ENCODE data around the gene ATP6V1G1. TPM values are rescaled to one million over a fixed set of nuclear protein-coding genes. Genes with fewer than 3 reads are reported as not detected.
A peak's percentile ranks its signal among the peaks of the same experiment; 100 is the strongest.

ATP6V1G1 gene
- total RNA-seq, 2 experiments from 2014 or later = 99.0 to 117 TPM

GRCh38 chr9:114611516-114612271, 24.1 kb downstream of the ATP6V1G1 start:
- peak overlapping the region; percentile 70; the same call in 1 of the 2 replicates for H2AFZ ChIP-seq (ENCODE audit: low read length)
- H3K4me2 ChIP-seq (ENCODE audit: low read length) = peak overlapping the region; percentile 89
- no peaks in the 10 kb centered on the region for H3K9me3 ChIP-seq (ENCODE audit: low read length)
- intact Hi-C loops (cut with micrococcal nuclease; ENCODE audit: unreplicated experiment) = loop anchor here (2.0 to 5.0 kb wide), 2 partner anchors 45 to 316 kb away; no protein-coding TSS in a partner anchor
- H3K36me3 ChIP-seq (ENCODE audit: insufficient read depth, low read length) = peaks cover 14% of the 10 kb centered on the region
- no peaks in the 10 kb centered on the region for H3K9me2 ChIP-seq (ENCODE audit: insufficient read depth, low read length)
- ChIA-PET CTCF (ENCODE audit: unreplicated experiment) (interaction anchor here (0.7 to 1.4 kb wide), 2 partner anchors 19 to 42 kb away, joined by 4 to 5 read pairs; no protein-coding TSS in a partner anchor), POLR2A (interaction anchor here (0.6 to 2.7 kb wide), 10 partner anchors 8 to 221 kb away, joined by 3 to 12 read pairs (median 4); partner anchors contain the start of gene ATP6V1G1)
- peak overlapping the region; percentile 95 for H3K4me3 ChIP-seq (ENCODE audit: low read depth, low read length, poor library complexity, severe bottlenecking)
- peaks cover 52% of the 10 kb centered on the region for H3K79me2 ChIP-seq (ENCODE audit: insufficient read depth, low read depth, low read length)
- BruUV-seq (replicated peaks) = no TSS peak
- peak overlapping the region; percentile 86 for H3K27ac ChIP-seq (ENCODE audit: low read depth, low read length, poor library complexity, severe bottlenecking)
- peak; percentile 62 for DNase-seq (ENCODE audit: low spot score)
- H3K4me1 ChIP-seq (ENCODE audit: insufficient read depth, low read length, poor library complexity, severe bottlenecking) = peaks cover 72% of the 10 kb centered on the region
- no peaks in the 10 kb centered on the region for H4K20me1 ChIP-seq (ENCODE audit: insufficient read depth, low read length)
- TF ChIP-seq EZH2phosphoT487 (IDR thresholded peaks at IDR 0.05; ENCODE audit: borderline replicate concordance, low read depth, low read length) (no peak), CTCF (conservative IDR thresholded peaks at IDR 0.05; ENCODE audit: low read length) (no peak)

GRCh38 chr9:114612272-114612923, 24.8 kb downstream of the ATP6V1G1 start:
- Histone ChIP-seq H3K79me2 (ENCODE audit: insufficient read depth, low read depth, low read length) (peaks cover 58% of the 10 kb centered on the region), H3K4me1 (ENCODE audit: insufficient read depth, low read length, poor library complexity, severe bottlenecking) (peaks cover 72% of the 10 kb centered on the region), H3K9me3 (ENCODE audit: low read length) (no peaks in the 10 kb centered on the region), H3K36me3 (ENCODE audit: insufficient read depth, low read length) (peaks cover 17% of the 10 kb centered on the region), H4K20me1 (ENCODE audit: insufficient read depth, low read length) (no peaks in the 10 kb centered on the region), H3K4me2 (ENCODE audit: low read length) (peak overlapping the region; percentile 89), H3K27ac (ENCODE audit: low read depth, low read length, poor library complexity, severe bottlenecking) (peak overlapping the region; percentile 86), H3K4me3 (ENCODE audit: low read depth, low read length, poor library complexity, severe bottlenecking) (peak overlapping the region; percentile 95), H3K9me2 (ENCODE audit: insufficient read depth, low read length) (no peaks in the 10 kb centered on the region), H2AFZ (ENCODE audit: low read length) (no peak overlapping the region; the same call in 1 of the 2 replicates)
- TF ChIP-seq EZH2phosphoT487 (IDR thresholded peaks at IDR 0.05; ENCODE audit: borderline replicate concordance, low read depth, low read length) (no peak), CTCF (conservative IDR thresholded peaks at IDR 0.05; ENCODE audit: low read length) (no peak)
- ChIA-PET CTCF (ENCODE audit: unreplicated experiment) (interaction anchor here (0.7 to 1.4 kb wide), 2 partner anchors 20 to 41 kb away, joined by 4 to 5 read pairs; no protein-coding TSS in a partner anchor), POLR2A (interaction anchor here (0.6 to 2.7 kb wide), 11 partner anchors 7 to 129 kb away, joined by 3 to 12 read pairs (median 4); partner anchors contain the start of gene ATP6V1G1)
- intact Hi-C loops (cut with micrococcal nuclease; ENCODE audit: unreplicated experiment) = loop anchor here (5.0 kb wide), 1 partner anchor 315 kb away; no protein-coding TSS in a partner anchor
- no TSS peak for BruUV-seq (replicated peaks)
- no peak for DNase-seq (ENCODE audit: low spot score)

Data from OCI-LY7 (cell line).